HL-60 (cell line): ENCODE data around the gene SDHAF2.
"Not testable (repeated sequence)": the region's sequence is repeated elsewhere in the genome, so short reads cannot be mapped to it uniquely, and the experiment has no call there.

Source experiments
- GABPA ChIP-seq: IDR thresholded peaks from 2 replicates; pipeline ENCODE4 v1.6.1; 2012; ENCODE audit warnings: low read depth
- POLR2AphosphoS5 ChIP-seq: IDR thresholded peaks from 2 replicates; pipeline ENCODE4 v1.6.1; 2012; ENCODE audit warnings: low read depth
- REST ChIP-seq: IDR thresholded peaks from 2 replicates; pipeline ENCODE4 v1.6.1; 2012; ENCODE audit warnings: low read depth; ENCODE audit not compliant: insufficient replicate concordance
- SPI1 ChIP-seq: IDR thresholded peaks from 2 replicates; pipeline ENCODE4 v1.6.1; 2012; ENCODE audit warnings: low read depth, mild to moderate bottlenecking, borderline replicate concordance
- TF ChIP-seq, protein P1 (sequence below): IDR thresholded peaks from one replicate; pipeline ENCODE4 v1.5.1; 2011; ENCODE audit warnings: low read length, control low read depth, inconsistent platforms; ENCODE audit not compliant: insufficient read depth

DNA sequence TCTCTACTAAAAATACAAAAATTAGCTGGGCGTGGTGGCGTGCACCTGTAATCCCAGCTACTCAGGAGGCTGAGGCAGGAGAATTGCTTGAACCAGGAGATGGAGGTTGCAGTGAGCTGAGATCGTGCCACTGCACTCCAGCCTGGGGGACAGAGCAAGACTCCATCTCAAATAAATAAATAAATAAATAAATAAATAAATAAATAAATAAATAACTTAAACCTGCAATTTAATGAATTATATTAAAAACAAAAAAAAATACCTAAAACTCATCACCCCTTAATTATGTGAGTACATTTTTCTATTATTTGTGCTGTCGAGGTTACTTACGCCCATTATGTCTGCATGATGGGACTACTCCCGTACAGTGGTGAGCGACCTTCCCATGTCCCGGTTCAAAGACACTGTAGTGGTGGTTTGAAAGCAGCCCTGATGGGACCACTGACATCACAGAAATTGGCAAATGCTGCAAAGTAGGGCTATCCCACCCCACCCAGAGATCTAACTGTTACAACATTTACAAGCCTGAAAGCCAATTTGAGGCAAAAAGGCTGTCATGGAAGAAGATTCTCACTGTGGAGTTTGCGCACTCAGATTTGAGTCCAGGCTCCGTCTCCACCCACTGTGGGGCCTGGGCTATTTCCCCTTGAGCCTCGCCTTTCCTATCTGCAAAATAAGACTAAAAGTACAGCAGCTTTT, 49.6 kb downstream of the SDHAF2 start:
- TF ChIP-seq, protein P1, sequence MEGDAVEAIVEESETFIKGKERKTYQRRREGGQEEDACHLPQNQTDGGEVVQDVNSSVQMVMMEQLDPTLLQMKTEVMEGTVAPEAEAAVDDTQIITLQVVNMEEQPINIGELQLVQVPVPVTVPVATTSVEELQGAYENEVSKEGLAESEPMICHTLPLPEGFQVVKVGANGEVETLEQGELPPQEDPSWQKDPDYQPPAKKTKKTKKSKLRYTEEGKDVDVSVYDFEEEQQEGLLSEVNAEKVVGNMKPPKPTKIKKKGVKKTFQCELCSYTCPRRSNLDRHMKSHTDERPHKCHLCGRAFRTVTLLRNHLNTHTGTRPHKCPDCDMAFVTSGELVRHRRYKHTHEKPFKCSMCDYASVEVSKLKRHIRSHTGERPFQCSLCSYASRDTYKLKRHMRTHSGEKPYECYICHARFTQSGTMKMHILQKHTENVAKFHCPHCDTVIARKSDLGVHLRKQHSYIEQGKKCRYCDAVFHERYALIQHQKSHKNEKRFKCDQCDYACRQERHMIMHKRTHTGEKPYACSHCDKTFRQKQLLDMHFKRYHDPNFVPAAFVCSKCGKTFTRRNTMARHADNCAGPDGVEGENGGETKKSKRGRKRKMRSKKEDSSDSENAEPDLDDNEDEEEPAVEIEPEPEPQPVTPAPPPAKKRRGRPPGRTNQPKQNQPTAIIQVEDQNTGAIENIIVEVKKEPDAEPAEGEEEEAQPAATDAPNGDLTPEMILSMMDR, result not testable (repeated sequence)
- TF ChIP-seq GABPA, POLR2AphosphoS5, SPI1, REST: not testable (repeated sequence)
